ENCODE results near the gene TUBA4A.
"Not testable (repeated sequence)": the region's sequence is repeated elsewhere in the genome, so short reads cannot be mapped to it uniquely, and the experiment has no call there.

DNA sequence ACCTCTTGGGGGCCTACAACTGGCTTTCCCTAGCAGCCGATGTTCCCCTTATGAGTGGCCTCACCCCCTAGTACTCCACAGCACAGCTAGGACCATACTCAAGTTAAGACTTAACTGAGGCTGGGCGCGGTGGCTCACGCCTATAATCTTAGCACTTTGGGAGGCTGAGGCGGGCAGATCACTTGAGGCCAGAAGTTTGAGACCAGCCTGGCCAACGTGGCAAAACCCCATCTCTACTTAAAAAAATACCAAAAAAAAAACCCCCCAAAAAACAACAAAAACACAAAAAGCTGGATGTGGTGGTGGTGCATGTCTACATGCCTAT lies 33.4 kb upstream of the TUBA4A start:
- TF ChIP-seq, protein P1, sequence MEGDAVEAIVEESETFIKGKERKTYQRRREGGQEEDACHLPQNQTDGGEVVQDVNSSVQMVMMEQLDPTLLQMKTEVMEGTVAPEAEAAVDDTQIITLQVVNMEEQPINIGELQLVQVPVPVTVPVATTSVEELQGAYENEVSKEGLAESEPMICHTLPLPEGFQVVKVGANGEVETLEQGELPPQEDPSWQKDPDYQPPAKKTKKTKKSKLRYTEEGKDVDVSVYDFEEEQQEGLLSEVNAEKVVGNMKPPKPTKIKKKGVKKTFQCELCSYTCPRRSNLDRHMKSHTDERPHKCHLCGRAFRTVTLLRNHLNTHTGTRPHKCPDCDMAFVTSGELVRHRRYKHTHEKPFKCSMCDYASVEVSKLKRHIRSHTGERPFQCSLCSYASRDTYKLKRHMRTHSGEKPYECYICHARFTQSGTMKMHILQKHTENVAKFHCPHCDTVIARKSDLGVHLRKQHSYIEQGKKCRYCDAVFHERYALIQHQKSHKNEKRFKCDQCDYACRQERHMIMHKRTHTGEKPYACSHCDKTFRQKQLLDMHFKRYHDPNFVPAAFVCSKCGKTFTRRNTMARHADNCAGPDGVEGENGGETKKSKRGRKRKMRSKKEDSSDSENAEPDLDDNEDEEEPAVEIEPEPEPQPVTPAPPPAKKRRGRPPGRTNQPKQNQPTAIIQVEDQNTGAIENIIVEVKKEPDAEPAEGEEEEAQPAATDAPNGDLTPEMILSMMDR (IDR thresholded peaks at IDR 0.05) = not testable (repeated sequence)
- TF ChIP-seq POLR2A (IDR thresholded peaks at IDR 0.05) = not testable (repeated sequence)

Measured in gastroesophageal sphincter (tissue), 3 donors.